HG03565 (cell line): ENCODE data around the gene IFIT3.

Source experiments
- ATAC-seq: cut with Tn5 transposase; IDR thresholded peaks from one replicate; pipeline ENCODE4 v1.9.1; 2021; ENCODE audit warnings: mild to moderate bottlenecking, moderate library complexity; ENCODE audit not compliant: unreplicated experiment

Gene IFIT3

GRCh38 chr10:89355394-89355931 is 27.7 kb downstream of the IFIT3 start:
- ATAC-seq = no peak

DNA sequence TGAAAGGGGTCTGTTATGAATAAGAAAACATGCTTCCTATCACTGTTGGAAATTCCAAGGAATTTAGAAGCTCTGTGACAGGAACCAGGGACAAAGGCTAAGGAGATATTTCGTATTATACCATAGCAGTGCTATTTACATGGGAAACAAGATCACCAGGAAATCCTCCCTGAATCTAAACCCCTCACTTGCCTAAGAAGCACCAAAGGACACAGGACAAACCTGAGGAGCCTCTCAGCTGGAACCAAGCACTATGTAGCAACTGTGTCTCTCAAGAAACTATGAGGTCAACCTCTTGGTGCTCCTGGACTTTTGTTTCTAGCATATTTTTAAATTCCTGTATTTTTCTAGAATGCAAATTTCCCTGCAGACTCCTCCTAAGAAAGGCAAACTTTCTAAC is 29.3 kb downstream of the IFIT3 start:
- ATAC-seq = no peak

GRCh38 chr10:89357975-89358374 is 30.2 kb downstream of the IFIT3 start:
- ATAC-seq = no peak

DNA sequence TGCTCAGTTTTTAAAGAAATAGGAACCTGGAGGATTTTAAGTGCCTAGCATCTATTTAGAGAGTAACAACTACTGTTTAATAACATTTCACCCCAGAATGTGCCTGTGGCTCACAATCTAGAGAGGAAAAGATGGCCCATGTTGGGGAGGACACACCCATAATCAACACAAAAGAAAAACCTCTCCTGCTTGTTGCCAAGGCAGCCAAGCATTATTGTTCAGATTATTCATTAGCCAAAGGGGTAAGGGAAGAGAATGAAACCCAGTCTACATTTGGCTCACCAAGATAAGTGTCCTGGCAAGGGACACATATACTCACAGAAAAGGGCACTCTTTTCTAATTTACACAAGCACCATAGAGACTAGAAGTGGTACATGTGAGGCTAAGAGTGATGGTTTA is 32.4 kb downstream of the IFIT3 start:
- ATAC-seq = no peak

GRCh38 chr10:89362929-89363328 is 35.1 kb downstream of the IFIT3 start:
- ATAC-seq = no peak

DNA sequence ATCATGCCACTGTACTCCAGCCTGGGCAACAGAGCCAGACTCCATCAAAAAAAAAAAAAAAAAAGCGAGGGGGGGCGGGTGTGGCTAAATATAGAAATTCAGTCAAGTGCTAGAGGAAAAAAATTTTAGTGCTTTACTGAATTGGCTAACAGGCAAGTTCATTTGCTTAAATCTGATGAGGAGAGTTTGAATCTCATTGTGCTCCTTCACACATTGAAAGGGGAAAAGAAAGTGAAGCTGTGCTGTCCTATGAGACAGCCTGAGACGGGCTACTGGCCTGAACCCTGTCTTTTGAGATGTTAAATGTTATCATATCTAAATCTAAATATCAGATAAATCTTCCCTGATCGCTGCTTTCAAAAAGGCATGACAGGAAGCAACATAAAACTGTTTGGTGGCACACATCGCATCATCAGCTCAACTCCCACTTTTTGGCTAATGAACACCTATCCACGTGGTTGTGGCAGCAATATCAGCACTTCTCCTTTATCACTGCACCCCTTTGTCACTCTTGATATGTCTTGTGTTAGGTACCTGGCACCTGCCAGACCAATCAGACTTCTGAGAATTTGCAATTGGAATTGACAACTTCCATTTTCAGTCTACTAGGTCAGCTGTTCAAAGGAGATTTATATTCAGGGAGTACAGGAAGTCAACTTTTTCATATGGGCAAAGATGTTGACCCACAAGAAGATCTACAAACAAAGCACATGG is 36.1 kb downstream of the IFIT3 start:
- ATAC-seq = no peak

- ATAC-seq = no peak
Measured at GRCh38 chr10:89364531-89364930, 36.7 kb downstream of the IFIT3 start.

- ATAC-seq = peak; percentile 59
Measured at GRCh38 chr10:89367529-89367928, 39.7 kb downstream of the IFIT3 start.

DNA sequence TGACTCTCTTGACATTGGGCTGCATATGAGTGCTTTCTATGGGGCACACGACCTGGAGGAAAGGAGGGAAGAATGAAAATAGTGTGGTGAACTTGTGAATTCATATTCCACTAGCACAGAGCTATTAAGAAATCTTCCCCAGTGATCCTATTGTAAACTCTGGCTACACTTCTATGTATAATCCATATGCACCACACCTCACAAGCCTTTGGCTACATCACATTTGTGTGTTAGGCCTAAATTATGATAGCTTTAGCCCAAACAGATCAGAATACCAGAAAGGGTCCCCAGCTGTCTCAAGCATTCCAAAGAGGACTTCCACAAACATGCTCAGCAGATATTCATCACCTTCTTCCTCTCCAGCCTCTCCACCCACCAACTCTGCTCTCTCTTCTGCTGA is 40.3 kb downstream of the IFIT3 start:
- ATAC-seq = no peak

GRCh38 chr10:89369156-89370105 is 41.6 kb downstream of the IFIT3 start:
- ATAC-seq = no peak

DNA sequence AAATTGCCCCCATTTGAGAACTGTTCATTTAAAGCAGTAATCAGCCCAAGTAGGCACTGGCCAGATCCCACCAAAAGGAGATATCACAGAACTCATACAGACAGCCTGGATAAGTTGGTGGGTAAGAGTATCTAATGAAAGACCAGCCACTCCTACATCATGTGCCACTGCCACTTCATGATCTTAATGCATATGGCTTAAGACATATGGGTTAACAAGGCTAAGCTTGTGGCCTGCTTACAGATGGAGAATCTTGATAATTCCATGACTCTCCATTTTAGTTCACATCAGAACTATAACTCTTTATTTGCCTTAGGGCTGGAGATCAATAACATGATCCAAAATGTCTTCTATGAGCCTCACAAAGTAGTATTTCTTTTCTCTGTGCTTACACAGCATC is 43.3 kb downstream of the IFIT3 start:
- ATAC-seq = no peak

DNA sequence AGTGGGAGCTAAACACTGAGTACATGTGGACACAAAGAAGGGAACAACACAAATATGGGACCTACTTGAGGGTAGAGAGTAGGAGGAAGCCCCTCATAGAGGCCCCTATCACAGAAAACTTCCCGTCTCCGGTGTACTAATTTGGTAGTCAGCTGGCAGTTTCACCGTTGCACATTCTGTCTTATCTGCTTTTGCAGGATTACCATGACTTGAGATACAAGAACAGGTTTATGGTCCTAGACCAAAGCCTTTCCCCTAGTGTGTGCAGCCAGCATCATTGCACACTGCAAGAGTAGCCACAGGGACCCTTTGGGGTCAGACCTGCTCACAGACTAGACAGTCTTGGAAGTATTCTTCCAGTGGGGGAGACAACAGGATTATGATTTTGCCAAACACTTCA is 44.2 kb downstream of the IFIT3 start:
- ATAC-seq = no peak

DNA sequence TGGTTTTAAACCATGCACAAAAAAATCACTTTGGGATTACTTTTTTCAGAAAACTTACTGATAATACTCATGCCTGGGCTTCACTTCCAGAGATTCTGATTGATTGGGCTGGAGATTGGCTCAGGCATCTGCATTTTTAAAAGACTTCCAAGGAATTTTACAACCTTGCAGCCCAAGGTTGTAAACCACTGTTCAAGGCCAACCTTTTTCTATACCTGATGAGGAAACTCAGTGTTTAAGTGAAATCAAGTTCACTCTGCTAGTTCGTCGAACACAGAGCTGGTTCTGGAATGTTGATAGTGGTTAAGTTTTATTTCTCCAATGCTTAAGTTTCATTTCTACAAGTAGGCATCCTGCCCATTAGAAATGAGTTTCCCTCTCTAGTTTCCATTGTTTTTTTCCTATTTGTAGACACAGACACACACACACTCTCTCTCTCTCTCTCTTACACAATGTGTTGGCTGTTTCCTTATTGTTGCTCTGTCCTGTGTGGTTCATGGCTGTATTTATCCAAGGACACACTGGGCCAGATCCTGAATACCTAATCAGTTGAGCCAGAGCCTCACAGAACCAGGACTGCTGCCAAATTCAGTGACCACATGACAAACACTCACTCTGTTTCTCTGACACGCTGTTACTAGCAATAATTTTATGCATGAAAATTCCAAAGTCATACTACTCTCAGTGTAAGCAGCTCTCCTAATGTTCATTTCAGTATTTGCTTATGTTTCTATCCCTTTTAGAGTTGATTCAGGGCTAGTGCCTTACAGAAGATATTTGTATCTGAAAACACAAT is 46.3 kb downstream of the IFIT3 start:
- ATAC-seq = no peak

- no peak for ATAC-seq
Measured at GRCh38 chr10:89374713-89375141, 46.9 kb downstream of the IFIT3 start.

DNA sequence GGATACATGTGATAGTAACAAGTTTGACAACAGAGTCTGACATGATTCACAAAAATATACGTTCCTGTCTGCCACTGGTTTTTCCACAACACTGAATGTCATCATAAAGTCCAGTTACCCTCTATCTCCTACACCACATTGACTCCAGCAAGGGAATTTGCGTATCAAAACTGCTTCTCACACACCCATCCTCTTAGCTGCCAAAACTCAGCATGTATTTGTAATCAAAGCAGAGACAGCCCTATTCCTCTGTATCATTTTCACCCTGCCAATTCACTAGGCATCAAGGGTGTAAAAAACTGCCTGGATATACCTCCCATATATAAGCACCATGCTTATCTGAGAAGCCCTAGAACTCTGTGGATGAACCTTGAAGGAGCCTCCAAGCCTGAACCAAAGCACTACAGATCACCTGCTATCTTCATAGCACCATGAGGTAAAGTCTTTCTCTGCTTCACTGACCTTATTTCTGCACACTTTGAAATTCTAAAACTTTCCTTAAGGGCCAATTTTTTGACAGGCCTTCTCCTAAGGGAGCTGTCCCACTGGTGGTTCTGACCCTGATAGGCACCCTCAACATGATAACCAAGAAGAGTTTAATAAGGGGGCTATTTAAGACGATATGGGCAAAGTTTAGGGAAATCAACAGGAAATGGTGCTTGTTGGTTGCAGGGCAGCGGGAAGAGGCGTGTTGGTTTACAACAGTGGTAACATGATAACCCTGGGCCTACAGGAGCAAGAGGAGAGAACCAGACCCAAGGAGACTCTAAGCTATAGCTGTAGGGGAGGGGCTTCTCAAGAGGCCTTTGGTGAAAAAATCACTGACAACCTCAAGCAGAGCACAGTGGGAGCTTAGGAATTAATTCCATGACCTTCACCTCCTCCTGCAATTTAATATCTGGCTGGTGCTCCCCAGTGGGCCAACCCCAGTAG is 50.2 kb downstream of the IFIT3 start, which contains the start of gene IFIT1B:
Gene IFIT1B (plus strand): TSS at position 352 of the 933 bp plus-strand sequence. CDS start 80 bp downstream, at position 432.
- ATAC-seq = no peak

- ATAC-seq = no peak
Measured at GRCh38 chr10:89379103-89379502, 51.3 kb downstream of the IFIT3 start.

GRCh38 chr10:89382757-89383156 is 55.0 kb downstream of the IFIT3 start:
- ATAC-seq = no peak

DNA sequence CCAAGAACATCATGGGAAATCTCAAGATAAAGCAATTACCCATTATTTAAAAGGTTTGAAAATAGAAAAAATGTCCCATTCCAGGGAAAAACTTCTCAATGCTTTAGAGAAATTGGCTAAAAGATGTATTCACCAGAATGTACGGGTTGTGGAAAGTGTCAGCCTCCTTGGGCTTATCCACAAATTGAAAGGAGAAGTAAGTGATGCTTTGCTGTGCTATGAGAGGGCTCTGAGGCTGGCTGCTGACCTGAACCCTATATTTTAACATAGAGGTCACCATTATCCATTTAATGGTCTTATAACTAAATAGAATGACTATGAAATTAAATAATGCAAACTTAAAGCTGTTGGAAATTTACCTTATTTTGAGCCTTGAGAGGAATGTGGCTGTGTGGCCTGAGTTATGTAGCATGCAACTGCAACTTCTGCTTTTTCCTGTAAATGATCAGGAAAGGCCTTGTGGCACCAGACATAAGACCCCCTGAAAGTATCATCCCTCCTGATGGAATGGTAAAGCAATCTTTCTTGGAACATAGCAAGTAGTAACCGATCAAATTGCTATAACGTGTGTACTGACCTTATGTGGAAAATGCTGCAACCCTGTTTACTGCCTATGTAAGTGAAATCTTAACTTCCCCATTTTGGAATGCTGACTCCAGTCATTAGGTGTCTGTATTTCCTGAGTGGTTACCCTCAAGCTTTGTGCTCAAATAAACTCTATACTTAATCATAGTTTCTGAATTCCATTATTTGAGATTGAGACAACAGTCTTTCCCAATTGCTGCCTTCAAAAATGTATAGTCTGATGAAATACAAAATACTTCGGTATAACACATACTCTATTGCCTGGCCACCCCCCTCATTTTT is 56.9 kb downstream of the IFIT3 start:
- no peak for ATAC-seq

DNA sequence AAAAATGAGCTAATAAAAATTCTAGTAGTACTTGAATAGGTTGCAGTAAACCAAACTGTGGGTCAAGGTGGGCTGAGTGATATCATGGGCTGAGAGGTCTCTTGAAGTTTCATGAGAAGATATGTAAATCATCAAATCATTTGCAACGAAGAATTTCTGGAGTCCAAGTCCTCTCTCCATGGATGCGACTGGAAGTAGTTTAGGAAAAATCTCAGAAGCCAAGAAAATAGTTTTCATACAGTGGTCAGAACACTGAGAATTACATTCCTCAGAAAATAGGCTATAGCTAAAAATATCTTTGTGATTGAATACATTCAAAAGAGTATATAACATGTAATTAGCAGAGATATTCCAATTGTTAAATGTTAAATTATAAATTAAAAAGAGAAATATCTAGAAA is 61.0 kb downstream of the IFIT3 start:
- ATAC-seq = no peak
